MG63 (cell line): ENCODE data around the gene ENPP6. TPM values are rescaled to one million over a fixed set of nuclear protein-coding genes. Genes with fewer than 3 reads are reported as not detected.

ENCODE experiments used
- DNase-seq: peaks from one replicate; pipeline ENCODE4 v3.0.0-alpha.2; 2020
- H3K27me3 ChIP-seq: fragments of 250-450 bp; sonication (Bioruptor Pico); 2 replicates; pipeline ENCODE4 v1.5.1; 2020; ENCODE audit warnings: mild to moderate bottlenecking, moderate library complexity
- H3K36me3 ChIP-seq: fragments of 250-450 bp; sonication (Bioruptor Pico); 2 replicates; pipeline ENCODE4 v1.5.1; 2020; ENCODE audit warnings: mild to moderate bottlenecking, moderate library complexity
- H3K4me3 ChIP-seq: fragments of 250-450 bp; sonication (Bioruptor Pico); 2 replicates; pipeline ENCODE4 v1.5.1; 2020; ENCODE audit warnings: mild to moderate bottlenecking, moderate library complexity
- H3K9me3 ChIP-seq: fragments of 250-450 bp; sonication (Bioruptor Pico); 2 replicates; pipeline ENCODE4 v1.5.1; 2020; ENCODE audit warnings: mild to moderate bottlenecking, moderate library complexity
- total RNA-seq: library from RNA; depleted of rRNA; stranded (reverse); fragments of >200 nt; shearing (Covaris generic); gene quantifications from 2 replicates; pipeline ENCODE4 v1.2.3, GENCODE V29; 2014; ENCODE audit warnings: low replicate concordance

The ENPP6 gene
- total RNA-seq, 1 experiment from 2014 or later, result 0.16 TPM

- no peaks in the 10 kb centered on the region for H3K36me3 ChIP-seq
- no peak for DNase-seq
- H3K4me3 ChIP-seq, result no peak overlapping the region
- peaks cover 20% of the 10 kb centered on the region for H3K27me3 ChIP-seq
- H3K9me3 ChIP-seq, result no peaks in the 10 kb centered on the region
Observed at GRCh38 chr4:184169225-184169867, 48.3 kb downstream of the ENPP6 start.

GRCh38 chr4:184168406-184169019 lies 49.2 kb downstream of the ENPP6 start:
- H3K36me3 ChIP-seq, result no peaks in the 10 kb centered on the region
- H3K9me3 ChIP-seq, result no peaks in the 10 kb centered on the region
- H3K4me3 ChIP-seq, result no peak overlapping the region
- H3K27me3 ChIP-seq, result peaks cover 17% of the 10 kb centered on the region
- DNase-seq, result peak; percentile 91

GRCh38 chr4:184167576-184167975 lies 50.1 kb downstream of the ENPP6 start:
- DNase-seq, result no peak
- H3K36me3 ChIP-seq, result no peaks in the 10 kb centered on the region
- no peak overlapping the region for H3K4me3 ChIP-seq
- no peaks in the 10 kb centered on the region for H3K9me3 ChIP-seq
- H3K27me3 ChIP-seq, result peaks cover 12% of the 10 kb centered on the region

GRCh38 chr4:184166736-184167135 lies 50.9 kb downstream of the ENPP6 start:
- H3K36me3 ChIP-seq, result no peaks in the 10 kb centered on the region
- no peaks in the 10 kb centered on the region for H3K9me3 ChIP-seq
- peaks cover 12% of the 10 kb centered on the region for H3K27me3 ChIP-seq
- no peak for DNase-seq
- no peak overlapping the region for H3K4me3 ChIP-seq

GRCh38 chr4:184165291-184165690 lies 52.4 kb downstream of the ENPP6 start:
- H3K27me3 ChIP-seq, result peaks cover 12% of the 10 kb centered on the region
- H3K4me3 ChIP-seq, result no peak overlapping the region
- H3K9me3 ChIP-seq, result no peaks in the 10 kb centered on the region
- H3K36me3 ChIP-seq, result no peaks in the 10 kb centered on the region
- no peak for DNase-seq

- no peaks in the 10 kb centered on the region for H3K9me3 ChIP-seq
- no peaks in the 10 kb centered on the region for H3K36me3 ChIP-seq
- peaks cover 12% of the 10 kb centered on the region for H3K27me3 ChIP-seq
- H3K4me3 ChIP-seq, result no peak overlapping the region
- no peak for DNase-seq
Observed at GRCh38 chr4:184163813-184164212, 53.9 kb downstream of the ENPP6 start.

GRCh38 chr4:184162596-184162995 lies 55.1 kb downstream of the ENPP6 start:
- Histone ChIP-seq H3K4me3 (no peak overlapping the region), H3K36me3 (no peaks in the 10 kb centered on the region), H3K27me3 (peaks cover 11% of the 10 kb centered on the region), H3K9me3 (no peaks in the 10 kb centered on the region)
- no peak for DNase-seq

GRCh38 chr4:184157322-184157721 lies 60.4 kb downstream of the ENPP6 start:
- Histone ChIP-seq H3K27me3 (no peaks in the 10 kb centered on the region), H3K36me3 (no peaks in the 10 kb centered on the region), H3K4me3 (no peak overlapping the region), H3K9me3 (no peaks in the 10 kb centered on the region)
- no peak for DNase-seq

- Histone ChIP-seq H3K9me3 (no peaks in the 10 kb centered on the region), H3K36me3 (no peaks in the 10 kb centered on the region), H3K4me3 (no peak overlapping the region), H3K27me3 (no peaks in the 10 kb centered on the region)
- no peak for DNase-seq
Observed at GRCh38 chr4:184156163-184156920, 61.3 kb downstream of the ENPP6 start.

- no peak for DNase-seq
- H3K27me3 ChIP-seq, result no peaks in the 10 kb centered on the region
- no peaks in the 10 kb centered on the region for H3K9me3 ChIP-seq
Observed at GRCh38 chr4:184154199-184154598, 63.5 kb downstream of the ENPP6 start.

GRCh38 chr4:184153781-184154180 lies 63.9 kb downstream of the ENPP6 start:
- Histone ChIP-seq H3K36me3 (no peaks in the 10 kb centered on the region), H3K4me3 (no peak overlapping the region), H3K9me3 (no peaks in the 10 kb centered on the region), H3K27me3 (no peaks in the 10 kb centered on the region)
- DNase-seq, result no peak

More at GRCh38 chr4:184154199-184154598, 63.5 kb downstream of the ENPP6 start:
- H3K4me3 ChIP-seq, result no peak overlapping the region
- H3K36me3 ChIP-seq, result no peaks in the 10 kb centered on the region

- Histone ChIP-seq H3K9me3 (no peaks in the 10 kb centered on the region), H3K36me3 (no peaks in the 10 kb centered on the region), H3K4me3 (no peak overlapping the region), H3K27me3 (no peaks in the 10 kb centered on the region)
- DNase-seq, result no peak
Observed at GRCh38 chr4:184151988-184152485, 65.6 kb downstream of the ENPP6 start.

GRCh38 chr4:184150102-184150839 lies 67.4 kb downstream of the ENPP6 start:
- H3K9me3 ChIP-seq, result no peaks in the 10 kb centered on the region
- no peak for DNase-seq
- no peaks in the 10 kb centered on the region for H3K27me3 ChIP-seq
- H3K4me3 ChIP-seq, result no peak overlapping the region
- no peaks in the 10 kb centered on the region for H3K36me3 ChIP-seq

- Histone ChIP-seq H3K9me3 (no peaks in the 10 kb centered on the region), H3K27me3 (no peaks in the 10 kb centered on the region), H3K36me3 (no peaks in the 10 kb centered on the region), H3K4me3 (no peak overlapping the region)
- DNase-seq, result no peak
Observed at GRCh38 chr4:184148738-184149637, 68.7 kb downstream of the ENPP6 start.

- DNase-seq, result no peak
- Histone ChIP-seq H3K9me3 (no peaks in the 10 kb centered on the region), H3K36me3 (no peaks in the 10 kb centered on the region), H3K4me3 (no peak overlapping the region), H3K27me3 (no peaks in the 10 kb centered on the region)
Observed at GRCh38 chr4:184147858-184148737, 69.6 kb downstream of the ENPP6 start.
